ENCODE results near the gene RRP36.
"Not testable (repeated sequence)": the region's sequence is repeated elsewhere in the genome, so short reads cannot be mapped to it uniquely, and the experiment has no call there.

The RRP36 gene

GRCh38 chr6:43037706-43038105, 16.3 kb downstream of the RRP36 start:
- Histone ChIP-seq H2AFZ (ENCODE audit: low read depth, low read length, severe bottlenecking) (no peak overlapping the region), H3K79me2 (ENCODE audit: insufficient read depth, low read length) (no peaks in the 10 kb centered on the region), H4K20me1 (ENCODE audit: low read depth, low read length) (no peaks in the 10 kb centered on the region), H3K9me3 (ENCODE audit: insufficient read depth, low read length) (no peaks in the 10 kb centered on the region), H3K4me3 (ENCODE audit: insufficient read depth, low read length, poor library complexity, severe bottlenecking) (no peak overlapping the region), H3K36me3 (ENCODE audit: low read length) (peaks cover 4% of the 10 kb centered on the region; the same call in 1 of the 2 replicates), H3K27me3 (ENCODE audit: low read length) (no peaks in the 10 kb centered on the region), H3K27ac (ENCODE audit: low read depth, low read length) (no peak overlapping the region), H3K4me2 (ENCODE audit: low read depth, low read length, poor library complexity, severe bottlenecking) (no peak overlapping the region), H3F3A (ENCODE audit: insufficient read depth) (peaks cover 6% of the 10 kb centered on the region; the same call in 1 of the 2 replicates), H3K9ac (ENCODE audit: low read length) (no peak overlapping the region), H3K9me2 (replicated peaks; ENCODE audit: insufficient read depth, low read length) (no peaks in the 10 kb centered on the region)
- TF ChIP-seq EZH2phosphoT487 (conservative IDR thresholded peaks at IDR 0.05; ENCODE audit: low read length) = no peak
- TF ChIP-seq, protein P1, sequence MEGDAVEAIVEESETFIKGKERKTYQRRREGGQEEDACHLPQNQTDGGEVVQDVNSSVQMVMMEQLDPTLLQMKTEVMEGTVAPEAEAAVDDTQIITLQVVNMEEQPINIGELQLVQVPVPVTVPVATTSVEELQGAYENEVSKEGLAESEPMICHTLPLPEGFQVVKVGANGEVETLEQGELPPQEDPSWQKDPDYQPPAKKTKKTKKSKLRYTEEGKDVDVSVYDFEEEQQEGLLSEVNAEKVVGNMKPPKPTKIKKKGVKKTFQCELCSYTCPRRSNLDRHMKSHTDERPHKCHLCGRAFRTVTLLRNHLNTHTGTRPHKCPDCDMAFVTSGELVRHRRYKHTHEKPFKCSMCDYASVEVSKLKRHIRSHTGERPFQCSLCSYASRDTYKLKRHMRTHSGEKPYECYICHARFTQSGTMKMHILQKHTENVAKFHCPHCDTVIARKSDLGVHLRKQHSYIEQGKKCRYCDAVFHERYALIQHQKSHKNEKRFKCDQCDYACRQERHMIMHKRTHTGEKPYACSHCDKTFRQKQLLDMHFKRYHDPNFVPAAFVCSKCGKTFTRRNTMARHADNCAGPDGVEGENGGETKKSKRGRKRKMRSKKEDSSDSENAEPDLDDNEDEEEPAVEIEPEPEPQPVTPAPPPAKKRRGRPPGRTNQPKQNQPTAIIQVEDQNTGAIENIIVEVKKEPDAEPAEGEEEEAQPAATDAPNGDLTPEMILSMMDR (IDR thresholded peaks at IDR 0.05; ENCODE audit: insufficient read depth, low read length, poor library complexity, severe bottlenecking) = no peak

GRCh38 chr6:43038727-43039126, 17.3 kb downstream of the RRP36 start:
- Histone ChIP-seq H3K4me3 (ENCODE audit: insufficient read depth, low read length, poor library complexity, severe bottlenecking) (no peak overlapping the region), H2AFZ (ENCODE audit: low read depth, low read length, severe bottlenecking) (no peak overlapping the region), H3K27me3 (ENCODE audit: low read length) (no peaks in the 10 kb centered on the region), H3F3A (ENCODE audit: insufficient read depth) (0 out of 2 replicates have a peak, but pooled peaks cover 2% of the 10 kb centered on the region), H3K27ac (ENCODE audit: low read depth, low read length) (no peak overlapping the region), H4K20me1 (ENCODE audit: low read depth, low read length) (no peaks in the 10 kb centered on the region), H3K9me3 (ENCODE audit: insufficient read depth, low read length) (no peaks in the 10 kb centered on the region), H3K36me3 (ENCODE audit: low read length) (peaks cover 2% of the 10 kb centered on the region; the same call in 1 of the 2 replicates), H3K79me2 (ENCODE audit: insufficient read depth, low read length) (no peaks in the 10 kb centered on the region), H3K9ac (ENCODE audit: low read length) (no peak overlapping the region), H3K9me2 (replicated peaks; ENCODE audit: insufficient read depth, low read length) (no peaks in the 10 kb centered on the region), H3K4me2 (ENCODE audit: low read depth, low read length, poor library complexity, severe bottlenecking) (no peak overlapping the region)
- TF ChIP-seq, protein P1 (IDR thresholded peaks at IDR 0.05; ENCODE audit: insufficient read depth, low read length, poor library complexity, severe bottlenecking) = no peak
- no peak for TF ChIP-seq EZH2phosphoT487 (conservative IDR thresholded peaks at IDR 0.05; ENCODE audit: low read length)

GRCh38 chr6:43040542-43041257, 19.3 kb downstream of the RRP36 start:
- H3K27me3 ChIP-seq (ENCODE audit: low read length) = no peaks in the 10 kb centered on the region
- no peak overlapping the region for H3K27ac ChIP-seq (ENCODE audit: low read depth, low read length)
- no peaks in the 10 kb centered on the region for H3K79me2 ChIP-seq (ENCODE audit: insufficient read depth, low read length)
- H3K9me2 ChIP-seq (replicated peaks; ENCODE audit: insufficient read depth, low read length) = no peaks in the 10 kb centered on the region
- H3K36me3 ChIP-seq (ENCODE audit: low read length) = no peaks in the 10 kb centered on the region
- no peak overlapping the region for H2AFZ ChIP-seq (ENCODE audit: low read depth, low read length, severe bottlenecking)
- no peaks in the 10 kb centered on the region for H3F3A ChIP-seq (ENCODE audit: insufficient read depth)
- no peak overlapping the region for H3K4me3 ChIP-seq (ENCODE audit: insufficient read depth, low read length, poor library complexity, severe bottlenecking)
- no peak for TF ChIP-seq EZH2phosphoT487 (conservative IDR thresholded peaks at IDR 0.05; ENCODE audit: low read length)
- TF ChIP-seq, protein P1 (IDR thresholded peaks at IDR 0.05; ENCODE audit: insufficient read depth, low read length, poor library complexity, severe bottlenecking) = no peak
- H3K4me2 ChIP-seq (ENCODE audit: low read depth, low read length, poor library complexity, severe bottlenecking) = no peak overlapping the region
- no peaks in the 10 kb centered on the region for H4K20me1 ChIP-seq (ENCODE audit: low read depth, low read length)
- H3K9ac ChIP-seq (ENCODE audit: low read length) = no peak overlapping the region
- H3K9me3 ChIP-seq (ENCODE audit: insufficient read depth, low read length) = no peaks in the 10 kb centered on the region

- H4K20me1 ChIP-seq (ENCODE audit: low read depth, low read length); H3K9me2 ChIP-seq (replicated peaks; ENCODE audit: insufficient read depth, low read length); H3K9me3 ChIP-seq (ENCODE audit: insufficient read depth, low read length); H3K4me3 ChIP-seq (ENCODE audit: insufficient read depth, low read length, poor library complexity, severe bottlenecking); H3K9ac ChIP-seq (ENCODE audit: low read length); H3K36me3 ChIP-seq (ENCODE audit: low read length); H3K79me2 ChIP-seq (ENCODE audit: insufficient read depth, low read length); H3K4me2 ChIP-seq (ENCODE audit: low read depth, low read length, poor library complexity, severe bottlenecking); H3F3A ChIP-seq (ENCODE audit: insufficient read depth); H3K27me3 ChIP-seq (ENCODE audit: low read length); H2AFZ ChIP-seq (ENCODE audit: low read depth, low read length, severe bottlenecking); H3K27ac ChIP-seq (ENCODE audit: low read depth, low read length): not testable (repeated sequence)
Observed at GRCh38 chr6:43041475-43041874, 20.1 kb downstream of the RRP36 start.
